GM19467 (cell line): ENCODE results near the gene GUCY2D.
"Not testable (repeated sequence)": the region's sequence is repeated elsewhere in the genome, so short reads cannot be mapped to it uniquely, and the experiment has no call there.

Experiments used
- ATAC-seq: cut with Tn5 transposase; IDR thresholded peaks from one replicate; pipeline ENCODE4 v1.9.1; 2021; ENCODE audit warnings: mild to moderate bottlenecking, moderate library complexity; ENCODE audit not compliant: unreplicated experiment

The GUCY2D gene

DNA sequence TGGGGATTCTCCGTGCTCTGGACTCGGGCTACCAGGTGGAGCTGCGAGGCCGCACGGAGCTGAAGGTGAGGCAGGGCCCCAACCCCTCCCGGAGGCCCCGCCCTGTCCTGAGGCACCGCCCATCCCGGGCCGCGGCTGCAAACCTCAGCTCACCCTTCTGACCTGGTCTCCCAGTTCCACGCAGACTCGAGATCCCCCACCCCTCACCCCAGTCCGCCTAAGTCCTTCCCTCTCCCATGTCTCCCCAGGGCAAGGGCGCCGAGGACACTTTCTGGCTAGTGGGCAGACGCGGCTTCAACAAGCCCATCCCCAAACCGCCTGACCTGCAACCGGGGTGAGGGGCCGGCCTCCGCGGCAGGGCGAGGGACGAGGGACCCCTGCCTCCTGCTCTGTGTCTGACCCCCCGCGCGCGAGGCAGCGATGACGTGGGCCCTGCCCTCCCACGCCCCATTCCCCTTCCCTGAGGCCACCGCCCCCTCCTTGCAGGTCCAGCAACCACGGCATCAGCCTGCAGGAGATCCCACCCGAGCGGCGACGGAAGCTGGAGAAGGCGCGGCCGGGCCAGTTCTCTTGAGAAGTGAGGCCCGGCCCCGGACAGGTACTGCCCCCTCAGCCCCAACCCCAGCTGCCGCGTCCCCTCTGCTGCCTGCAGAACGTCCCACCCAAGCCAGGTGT, 13.7 kb downstream of the GUCY2D start:
- ATAC-seq: no peak

DNA sequence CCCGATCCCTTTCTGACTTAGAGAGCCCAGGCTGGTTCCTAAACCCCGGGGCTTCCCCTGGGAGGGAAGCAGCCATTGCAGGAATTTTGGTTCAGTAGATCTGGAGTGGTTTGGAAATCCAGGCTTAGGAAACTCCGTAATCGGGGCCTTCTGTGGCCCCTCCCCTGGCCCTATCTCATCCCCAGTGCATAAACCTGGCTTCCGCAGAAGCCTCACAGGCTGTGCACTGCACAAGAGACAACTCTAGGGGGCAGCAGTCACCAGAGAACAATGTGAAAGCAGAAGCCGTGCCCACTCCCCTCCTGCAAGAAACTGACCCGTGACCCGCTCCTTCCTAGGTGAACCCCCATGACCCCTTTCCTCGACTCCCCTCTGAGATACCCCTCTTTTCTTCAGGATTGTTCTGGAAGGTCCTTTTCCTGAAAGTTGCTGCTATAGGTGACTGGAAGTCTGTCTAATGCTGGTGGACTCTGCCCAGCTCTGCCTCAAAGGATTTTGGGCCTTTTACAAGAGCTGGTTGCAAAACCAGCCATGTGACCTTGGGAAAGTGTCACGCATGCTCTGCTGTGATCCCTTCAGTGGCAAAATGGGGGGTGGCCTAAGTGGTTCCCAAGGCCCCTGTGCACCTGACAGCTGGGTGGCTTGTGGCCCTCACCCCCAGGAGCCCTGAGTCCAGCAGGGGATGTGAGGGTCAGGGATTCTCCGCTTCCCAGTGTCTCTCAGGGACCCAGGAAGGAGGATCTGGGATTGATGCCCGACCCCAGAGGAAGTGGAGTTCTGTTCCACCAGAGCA, 14.4 kb downstream of the GUCY2D start:
- ATAC-seq: no peak

DNA sequence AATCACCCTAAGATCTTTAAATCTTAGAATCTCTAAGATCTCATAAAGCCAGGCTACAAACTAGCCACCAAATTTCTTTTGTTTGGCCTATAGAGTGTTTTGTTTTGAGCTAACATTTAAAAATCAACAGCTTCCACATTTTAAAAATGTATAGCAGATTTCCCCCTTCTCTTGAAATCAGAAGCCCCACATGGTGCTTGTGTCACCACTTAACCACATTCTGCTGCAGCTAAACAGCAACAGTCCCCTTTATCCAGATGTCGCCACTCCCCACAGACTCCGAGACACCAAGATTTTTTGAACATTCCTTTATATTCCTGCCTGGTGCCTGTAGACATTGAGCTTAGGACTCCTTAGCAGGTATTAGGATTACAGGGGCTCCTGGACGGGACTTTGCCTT, 16.0 kb downstream of the GUCY2D start:
- ATAC-seq: no peak

DNA sequence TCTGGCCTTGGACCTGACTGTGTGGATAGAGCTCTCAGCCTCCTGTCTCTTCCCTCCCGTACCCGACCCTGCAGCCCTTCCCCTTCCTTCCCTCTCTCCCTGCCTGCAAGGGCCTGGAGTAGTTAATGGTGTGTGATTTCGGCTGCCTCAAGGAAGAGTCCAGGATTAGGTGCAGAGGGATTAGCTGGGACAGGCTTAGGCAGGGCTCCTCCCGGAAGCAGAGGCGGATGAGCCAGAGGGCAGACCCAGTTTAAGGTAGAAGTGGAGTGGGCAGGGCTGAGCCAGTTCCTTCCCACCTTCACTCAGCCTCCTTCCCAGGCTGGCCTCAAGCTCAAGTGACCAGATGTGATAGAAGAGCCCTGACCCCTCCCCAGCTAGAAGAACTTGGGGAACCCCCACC, 16.8 kb downstream of the GUCY2D start:
- ATAC-seq: no peak

DNA sequence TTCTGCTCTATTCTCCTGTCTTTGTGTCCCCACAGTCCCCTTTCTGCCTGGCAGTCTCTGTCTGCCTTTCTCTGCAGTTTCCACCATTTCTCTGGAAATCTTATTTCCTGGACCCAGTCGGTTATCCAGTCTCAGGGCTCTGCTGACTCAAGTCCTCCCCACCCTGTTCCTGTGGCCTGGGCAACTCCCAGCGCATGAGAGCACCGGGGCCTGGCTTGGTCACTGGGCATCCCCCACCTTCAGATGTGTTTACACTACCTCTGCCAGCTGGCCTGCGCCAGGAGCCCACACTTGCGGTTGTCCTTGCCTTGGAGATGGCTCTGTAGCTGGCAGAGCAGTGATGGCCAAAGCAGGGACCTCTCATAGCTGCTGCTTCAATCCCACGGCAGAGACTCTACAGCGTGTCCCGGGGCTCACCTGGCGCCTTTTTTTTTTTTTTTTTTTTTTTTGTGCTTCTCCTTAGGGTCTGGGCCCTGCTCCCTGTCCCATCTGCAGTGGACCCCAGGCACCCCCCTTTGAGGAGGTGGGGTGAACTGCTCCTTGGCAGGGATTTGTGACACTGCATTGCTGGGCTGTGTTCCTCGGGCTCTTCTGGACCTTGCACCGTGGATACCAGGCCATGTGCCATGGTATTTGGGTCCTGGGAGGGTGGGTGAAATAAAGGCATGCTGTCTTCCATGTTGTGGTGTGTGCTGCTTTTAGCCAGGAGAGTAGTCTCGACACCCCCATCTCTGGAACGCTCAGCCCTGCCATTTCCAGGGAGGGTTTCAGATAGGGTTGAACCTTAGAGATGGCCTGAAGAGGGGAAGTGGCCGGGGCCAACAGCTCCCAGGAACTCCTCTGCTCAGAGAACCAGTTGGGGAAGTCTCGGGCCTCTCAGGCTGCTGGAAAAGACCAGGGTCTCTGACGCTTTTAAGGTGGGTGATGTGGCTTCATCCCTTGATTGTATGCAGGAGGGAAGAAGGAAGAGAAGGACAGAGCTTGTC, 17.5 kb downstream of the GUCY2D start:
- ATAC-seq: no peak

DNA sequence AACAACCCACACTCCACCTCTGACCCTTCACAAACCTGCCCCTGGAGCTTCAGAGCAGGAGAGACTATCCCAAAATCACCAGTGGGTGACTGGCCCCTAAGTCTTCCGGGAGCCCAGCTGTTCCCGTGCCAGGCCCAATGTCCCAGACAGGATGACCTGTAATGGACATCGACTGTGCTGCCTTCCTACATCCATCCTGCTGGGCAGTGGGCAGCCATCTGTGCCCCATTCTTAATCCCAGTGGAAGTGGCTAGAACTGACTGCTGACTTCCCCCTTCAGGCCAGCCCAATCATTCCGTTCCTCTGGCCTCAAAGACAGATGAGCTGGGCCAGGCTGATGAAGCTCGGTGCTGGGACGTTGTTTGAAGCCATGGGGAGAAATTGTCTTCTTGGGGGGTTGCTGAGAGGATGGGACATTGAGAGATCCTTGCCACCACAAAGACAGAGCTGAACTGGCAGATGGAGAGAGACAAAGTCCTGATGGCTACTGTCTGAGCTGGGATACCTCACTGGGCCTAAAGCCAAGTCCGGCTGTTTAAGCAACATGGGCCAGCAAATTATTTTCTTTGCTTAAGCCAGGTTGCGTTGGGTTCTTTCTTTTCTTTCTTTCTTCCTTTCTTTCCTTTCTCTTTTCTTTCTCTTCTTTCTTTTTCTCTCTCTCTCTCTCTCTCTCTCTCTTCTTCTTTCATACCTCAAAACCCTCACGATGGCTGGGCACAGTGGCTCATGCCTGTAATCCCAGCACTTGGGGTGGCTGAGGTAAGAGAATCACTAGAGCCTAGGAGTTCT, 18.6 kb downstream of the GUCY2D start:
- ATAC-seq: no peak

DNA sequence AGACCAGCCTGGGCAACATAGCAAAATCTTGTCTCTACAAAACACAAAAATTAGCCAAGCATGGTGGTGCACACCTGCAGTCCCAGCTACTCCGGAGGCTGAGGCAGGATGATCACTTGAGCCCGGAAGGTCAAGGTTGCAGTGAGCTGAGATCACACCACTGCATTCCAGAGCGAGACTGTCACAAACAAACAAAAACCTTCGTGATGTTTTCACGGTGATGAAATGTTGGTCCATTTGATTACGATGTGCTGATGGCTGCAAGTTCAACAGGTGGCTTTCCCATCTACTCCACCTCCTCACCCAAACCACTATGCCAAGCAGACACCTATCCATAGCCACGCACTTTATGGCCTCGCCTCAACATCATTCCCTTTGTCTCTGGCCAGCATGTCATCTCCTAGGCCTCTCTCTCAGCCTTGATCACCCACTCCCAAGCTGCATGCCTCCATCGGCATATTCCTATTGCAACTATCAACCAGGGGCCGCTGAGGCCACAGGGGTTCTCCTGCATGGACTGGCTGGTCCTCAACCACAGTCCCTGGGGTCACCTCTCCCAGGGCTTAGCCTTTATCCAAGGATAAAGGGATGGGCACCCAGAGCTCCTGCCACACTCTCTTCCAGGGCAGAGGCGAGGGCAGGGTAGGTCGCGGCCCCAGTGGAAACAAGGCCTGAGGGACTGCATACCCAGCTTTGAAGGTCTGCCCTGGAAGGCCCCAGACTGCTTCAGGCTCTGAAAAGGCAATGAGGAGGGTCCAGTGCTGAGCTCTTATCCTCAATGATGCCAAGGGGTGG, 19.3 kb downstream of the GUCY2D start:
- ATAC-seq: no peak

DNA sequence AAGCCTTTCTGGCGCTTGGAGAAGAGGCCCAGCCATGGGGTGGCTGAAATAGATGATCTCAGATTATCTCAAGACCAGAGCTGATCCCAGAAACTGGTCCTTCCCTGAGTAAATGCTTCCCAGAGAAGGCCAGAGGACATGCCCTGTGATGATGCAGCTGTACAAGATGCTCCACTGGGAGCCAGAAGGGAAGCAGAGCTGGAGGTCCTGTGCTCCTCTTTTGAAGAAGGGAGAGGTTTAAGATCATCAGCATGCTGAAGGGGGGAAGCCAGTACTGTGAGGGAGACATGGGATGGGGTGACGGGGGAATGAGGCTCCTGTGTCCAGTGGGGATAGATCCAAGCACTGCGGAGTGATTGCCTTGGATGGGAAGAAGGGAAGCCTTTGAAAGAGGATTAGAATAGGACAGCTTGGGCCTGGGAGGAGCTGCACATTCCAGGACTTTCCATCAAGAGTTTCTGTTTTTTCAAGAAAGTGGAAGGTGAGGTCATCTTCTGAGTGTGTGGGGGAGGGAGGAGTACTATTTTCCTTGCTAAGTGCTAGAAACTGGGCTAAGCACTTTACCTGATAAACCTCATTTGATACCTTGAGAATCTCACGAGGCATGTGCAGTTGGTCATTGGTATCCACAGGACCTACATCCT, 20.1 kb downstream of the GUCY2D start:
- ATAC-seq: no peak

DNA sequence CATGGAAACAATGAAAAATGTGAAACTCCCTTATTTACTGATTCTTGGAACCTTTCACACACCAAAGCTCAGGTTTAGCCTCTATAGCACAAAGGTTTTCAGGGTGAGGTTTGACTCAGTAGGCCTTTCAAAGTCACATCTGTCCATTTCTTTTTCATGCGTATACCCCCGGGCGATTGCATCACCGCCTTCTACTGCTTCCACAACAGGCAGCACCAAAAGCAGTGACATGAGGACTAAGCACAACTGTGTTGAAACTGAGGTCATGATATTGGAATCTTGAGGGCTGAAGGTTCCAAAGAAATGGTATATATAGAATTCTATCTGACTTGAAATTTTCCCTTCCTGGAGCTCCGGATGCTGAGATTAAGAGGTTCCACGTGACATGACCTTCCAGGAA, 21.7 kb downstream of the GUCY2D start:
- ATAC-seq: not testable (repeated sequence)

DNA sequence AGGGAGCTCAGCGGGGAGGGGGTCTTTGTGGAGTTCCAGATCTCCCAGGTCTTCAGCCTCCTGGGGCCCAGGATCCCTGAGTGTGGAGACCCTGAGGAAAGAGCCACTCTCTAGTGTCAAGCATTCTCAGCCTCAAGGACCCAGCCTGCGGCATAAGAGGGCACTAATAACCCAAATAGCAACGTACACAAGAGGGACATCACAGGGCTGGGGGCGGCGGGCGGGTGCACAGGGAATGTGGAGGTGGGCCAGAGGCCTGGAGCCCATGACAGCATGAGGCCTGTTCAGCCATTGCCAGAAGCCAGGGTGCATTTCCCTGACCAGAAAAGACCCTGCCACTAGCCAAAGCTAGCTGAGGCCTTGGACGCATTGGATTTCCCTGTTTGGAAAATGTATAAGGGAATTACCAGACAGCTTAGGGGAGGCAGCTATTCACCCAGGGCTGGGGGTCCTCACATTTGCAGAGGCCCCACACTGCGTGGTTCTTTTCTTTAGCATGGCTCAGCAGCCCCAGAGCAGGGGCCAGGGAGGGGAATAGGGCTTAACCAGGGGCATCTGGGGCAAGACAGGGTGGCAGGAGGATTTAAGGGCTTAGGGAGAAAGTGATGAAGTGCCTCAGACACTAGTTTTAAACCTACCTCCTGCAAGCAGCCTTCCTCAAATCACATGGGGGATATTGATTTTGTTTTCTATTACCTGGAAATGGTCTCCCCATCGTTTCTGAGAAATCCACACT, 22.9 kb downstream of the GUCY2D start:
- ATAC-seq: no peak

DNA sequence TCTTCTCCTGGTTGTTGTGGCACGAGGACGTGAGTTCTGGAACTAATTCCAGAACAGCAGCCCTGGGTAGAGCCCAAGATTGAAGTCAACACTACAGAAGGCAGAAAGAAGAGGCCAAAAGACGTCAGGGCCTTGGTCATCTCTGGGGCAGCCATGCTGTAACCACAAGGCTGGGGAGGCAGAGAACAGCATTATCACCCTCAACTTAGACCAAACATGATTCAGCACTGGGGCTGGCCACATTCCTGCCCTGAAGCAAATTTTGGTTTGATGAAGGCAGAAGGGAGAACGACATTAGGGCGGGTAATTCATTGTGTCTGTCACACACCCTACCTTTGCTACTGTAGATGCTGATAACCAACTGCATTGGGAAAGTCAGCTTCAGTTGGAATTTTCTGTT, 26.7 kb downstream of the GUCY2D start:
- ATAC-seq: no peak

DNA sequence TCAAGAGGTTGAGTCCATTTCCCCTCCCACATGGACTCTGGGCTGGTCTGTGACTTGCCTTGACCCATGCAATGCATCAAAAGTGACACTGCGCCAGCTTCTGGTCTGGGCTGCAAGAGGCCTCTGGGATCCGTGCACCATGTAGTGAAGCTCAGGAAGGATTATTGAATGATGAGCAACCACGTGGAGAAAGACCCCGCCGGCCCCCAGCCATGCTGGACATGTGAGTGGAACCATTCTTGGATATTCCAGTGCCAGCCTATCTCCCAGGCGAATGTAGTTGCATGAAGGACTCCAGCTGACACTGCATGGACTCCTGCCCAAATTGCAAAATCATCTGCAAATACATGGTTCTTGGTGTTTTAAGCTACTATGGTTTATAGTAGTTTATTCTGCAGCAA, 28.8 kb downstream of the GUCY2D start:
- ATAC-seq: no peak

DNA sequence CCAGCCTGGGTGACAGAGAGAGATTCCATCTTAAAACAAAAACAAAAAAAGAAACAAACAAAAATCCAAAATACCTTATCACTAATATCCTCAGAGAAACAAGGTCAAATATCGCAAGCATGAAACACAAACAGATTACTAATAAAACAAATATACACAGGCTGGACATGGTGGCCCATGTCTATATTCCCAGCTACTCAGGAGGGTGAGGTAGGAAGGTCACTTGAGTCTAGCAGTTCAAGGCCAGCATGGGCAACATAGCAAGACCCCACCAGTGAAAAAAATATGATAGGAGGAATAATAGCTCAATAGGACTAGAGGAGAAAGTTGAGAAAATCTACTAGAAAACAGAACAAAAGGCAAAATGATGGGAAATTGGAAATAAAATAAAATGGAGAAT, 29.5 kb downstream of the GUCY2D start:
- ATAC-seq: no peak

DNA sequence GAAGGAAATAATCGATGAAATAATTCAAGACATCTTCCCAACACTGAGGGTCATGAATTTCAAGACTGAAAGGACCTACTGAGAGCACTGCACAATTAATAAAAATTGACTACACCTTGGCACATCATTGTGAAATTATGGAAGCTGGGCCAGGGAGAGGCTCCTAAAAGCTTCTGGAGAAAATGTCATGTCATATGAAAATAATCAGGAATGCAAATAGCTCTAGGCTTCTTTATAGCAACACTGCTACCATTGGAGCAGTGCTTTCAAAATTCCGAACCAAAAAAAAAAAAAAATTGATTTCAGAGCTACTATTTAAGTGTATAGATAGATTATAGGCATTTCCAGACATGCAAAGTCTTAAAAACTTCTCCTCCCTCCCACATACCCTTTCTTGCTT, 30.0 kb downstream of the GUCY2D start:
- ATAC-seq: no peak

DNA sequence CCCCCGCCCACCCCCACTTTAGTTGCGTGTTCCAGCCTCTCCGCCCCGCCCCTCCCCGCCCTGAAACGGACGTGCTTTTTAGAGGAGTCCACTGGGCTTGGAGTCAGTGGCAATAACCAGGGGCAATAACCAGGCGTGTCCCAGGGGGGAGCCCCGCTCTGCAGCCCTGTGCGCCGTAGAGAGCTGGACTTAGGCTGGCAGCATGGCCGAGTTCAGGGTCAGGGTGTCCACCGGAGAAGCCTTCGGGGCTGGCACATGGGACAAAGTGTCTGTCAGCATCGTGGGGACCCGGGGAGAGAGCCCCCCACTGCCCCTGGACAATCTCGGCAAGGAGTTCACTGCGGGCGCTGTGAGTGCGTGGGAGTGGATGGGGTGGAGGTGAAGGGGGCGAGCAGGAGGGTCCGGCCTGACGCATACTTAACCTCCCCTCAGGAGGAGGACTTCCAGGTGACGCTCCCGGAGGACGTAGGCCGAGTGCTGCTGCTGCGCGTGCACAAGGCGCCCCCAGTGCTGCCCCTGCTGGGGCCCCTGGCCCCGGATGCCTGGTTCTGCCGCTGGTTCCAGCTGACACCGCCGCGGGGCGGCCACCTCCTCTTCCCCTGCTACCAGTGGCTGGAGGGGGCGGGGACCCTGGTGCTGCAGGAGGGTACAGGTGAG, 36.7 kb downstream of the GUCY2D start, which contains the start of gene ALOX15B:
TSS of gene ALOX15B (plus strand) at position 106 of the 657 bp plus-strand sequence. CDS start at position 203, 97 bp downstream.
- ATAC-seq: no peak

DNA sequence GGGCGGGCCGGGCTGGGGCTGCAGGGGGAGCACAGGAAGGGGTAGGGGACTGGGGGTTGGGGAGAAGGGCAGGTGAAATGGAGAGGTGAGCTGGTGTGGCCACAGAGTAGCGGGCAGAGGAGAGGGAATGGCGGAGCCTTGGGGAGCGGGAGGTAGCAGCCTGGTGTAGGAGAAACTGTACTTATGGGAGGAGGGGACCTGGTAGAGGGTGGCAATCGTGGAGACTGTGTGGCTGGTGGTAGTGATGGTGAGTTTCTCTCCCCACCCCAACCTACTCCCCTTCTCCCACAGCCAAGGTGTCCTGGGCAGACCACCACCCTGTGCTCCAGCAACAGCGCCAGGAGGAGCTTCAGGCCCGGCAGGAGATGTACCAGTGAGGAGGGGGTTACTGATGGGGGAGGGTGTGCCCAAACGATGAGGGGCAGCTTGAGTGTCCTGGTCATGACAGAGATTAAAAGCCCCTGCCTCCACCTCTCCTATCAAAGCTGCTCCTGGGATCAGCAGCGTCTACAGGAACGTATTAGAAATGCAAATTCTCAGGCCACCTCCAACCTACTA, 37.3 kb downstream of the GUCY2D start:
- ATAC-seq: no peak

DNA sequence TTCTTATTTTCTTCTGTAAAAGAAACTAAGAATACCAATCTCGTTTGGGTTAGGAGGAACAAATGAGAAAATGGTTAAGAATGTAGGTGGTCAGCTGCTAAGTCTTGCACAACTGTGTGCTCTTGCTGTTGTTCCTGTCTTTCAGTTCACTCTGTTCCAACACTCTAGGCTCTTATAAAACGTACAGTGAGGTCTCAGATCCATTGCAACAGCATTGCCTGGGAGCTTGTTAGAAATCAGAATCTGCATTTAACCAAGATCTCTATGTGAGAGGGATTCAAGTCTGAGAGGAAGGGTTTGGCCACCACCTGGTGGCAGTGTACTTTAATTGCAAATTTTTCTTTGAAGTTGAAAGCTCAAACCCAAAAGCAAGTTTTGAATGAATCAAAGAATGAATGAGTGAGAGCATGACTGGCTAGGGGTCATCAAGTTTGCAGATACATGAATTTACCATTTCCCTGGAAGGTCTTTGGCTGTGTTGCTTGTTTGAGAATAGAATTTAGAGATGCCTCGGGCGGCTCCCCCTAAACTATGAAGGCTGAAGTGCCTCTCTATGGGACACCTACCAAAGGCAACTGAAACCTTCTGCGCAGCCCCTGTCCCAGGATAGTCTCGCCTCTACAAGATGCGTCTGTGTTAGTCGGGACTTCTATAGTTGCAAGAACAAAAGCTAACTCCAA, 39.0 kb downstream of the GUCY2D start:
- no peak for ATAC-seq
